Measurements from ENCODE around the gene TRAK2. TPM values are rescaled to one million over a fixed set of nuclear protein-coding genes. Genes with fewer than 3 reads are reported as not detected.
"Not testable (repeated sequence)": the region's sequence is repeated elsewhere in the genome, so short reads cannot be mapped to it uniquely, and the experiment has no call there.

Gene TRAK2
- total RNA-seq, 1 experiment from 2014 or later: 30.1 TPM

DNA sequence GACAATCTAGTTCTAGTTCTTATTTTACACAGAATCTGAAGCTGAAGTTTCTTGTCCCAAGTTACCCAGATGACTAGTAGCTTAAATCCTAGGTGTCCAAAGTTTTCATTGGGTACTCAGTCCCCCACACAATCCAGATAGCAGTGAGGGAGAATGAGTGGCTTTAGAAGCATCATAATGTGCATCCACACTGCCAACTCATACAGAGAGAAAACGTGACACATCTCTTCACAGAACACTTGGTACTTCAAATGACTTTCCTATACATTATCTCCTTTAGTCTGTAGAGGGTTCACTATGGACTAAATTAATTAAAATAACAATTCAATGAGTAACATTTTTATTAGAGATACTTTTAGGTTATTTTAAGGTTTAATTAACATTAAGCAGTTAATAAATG, 45.5 kb upstream of the TRAK2 start:
- ChIA-PET CTCF (no interaction called here), POLR2A (ENCODE audit: low non-redundant PET) (no interaction called here)

DNA sequence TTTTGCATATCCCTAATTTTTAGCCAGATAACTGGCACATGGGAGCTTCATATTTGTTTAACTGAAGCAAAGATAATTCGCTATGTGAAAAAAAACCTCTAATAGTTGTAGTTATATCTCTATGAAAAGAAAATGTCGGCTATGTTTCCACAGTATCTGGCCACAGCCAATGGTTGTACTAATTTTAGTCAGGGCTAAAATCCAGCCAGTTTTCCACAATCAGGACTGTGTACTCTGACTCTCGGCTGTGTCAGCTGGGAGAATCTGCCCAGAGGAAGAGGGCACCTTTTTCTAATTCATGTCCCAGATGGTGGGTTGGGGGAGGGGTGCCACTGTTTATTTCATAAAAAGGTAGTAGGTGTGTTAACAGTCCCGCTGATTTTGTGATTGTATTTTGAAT, 39.0 kb upstream of the TRAK2 start:
- H3K4me1 ChIP-seq (ENCODE audit: insufficient read depth, low read length, poor library complexity, severe bottlenecking): no peaks in the 10 kb centered on the region
- H3K9me3 ChIP-seq (ENCODE audit: low read depth, low read length, poor library complexity, severe bottlenecking): no peaks in the 10 kb centered on the region
- CTCF ChIA-PET: no interaction called here
- TF ChIP-seq, protein P1, sequence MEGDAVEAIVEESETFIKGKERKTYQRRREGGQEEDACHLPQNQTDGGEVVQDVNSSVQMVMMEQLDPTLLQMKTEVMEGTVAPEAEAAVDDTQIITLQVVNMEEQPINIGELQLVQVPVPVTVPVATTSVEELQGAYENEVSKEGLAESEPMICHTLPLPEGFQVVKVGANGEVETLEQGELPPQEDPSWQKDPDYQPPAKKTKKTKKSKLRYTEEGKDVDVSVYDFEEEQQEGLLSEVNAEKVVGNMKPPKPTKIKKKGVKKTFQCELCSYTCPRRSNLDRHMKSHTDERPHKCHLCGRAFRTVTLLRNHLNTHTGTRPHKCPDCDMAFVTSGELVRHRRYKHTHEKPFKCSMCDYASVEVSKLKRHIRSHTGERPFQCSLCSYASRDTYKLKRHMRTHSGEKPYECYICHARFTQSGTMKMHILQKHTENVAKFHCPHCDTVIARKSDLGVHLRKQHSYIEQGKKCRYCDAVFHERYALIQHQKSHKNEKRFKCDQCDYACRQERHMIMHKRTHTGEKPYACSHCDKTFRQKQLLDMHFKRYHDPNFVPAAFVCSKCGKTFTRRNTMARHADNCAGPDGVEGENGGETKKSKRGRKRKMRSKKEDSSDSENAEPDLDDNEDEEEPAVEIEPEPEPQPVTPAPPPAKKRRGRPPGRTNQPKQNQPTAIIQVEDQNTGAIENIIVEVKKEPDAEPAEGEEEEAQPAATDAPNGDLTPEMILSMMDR (conservative IDR thresholded peaks at IDR 0.05; ENCODE audit: low read depth, low read length): no peak
- TF ChIP-seq EZH2 (IDR thresholded peaks at IDR 0.05; ENCODE audit: borderline replicate concordance, low read depth, low read length, poor library complexity, severe bottlenecking): no peak
- no peak for DNase-seq (ENCODE audit: low spot score)
- no peaks in the 10 kb centered on the region for H3K36me3 ChIP-seq (ENCODE audit: insufficient read depth, low read length, poor library complexity, severe bottlenecking)
- POLR2A ChIA-PET (ENCODE audit: low non-redundant PET): no interaction called here
- peaks cover 24% of the 10 kb centered on the region for H3K27me3 ChIP-seq (replicated peaks; ENCODE audit: insufficient read depth, low read depth, low read length, poor library complexity)
- H3K27ac ChIP-seq (ENCODE audit: low read depth, low read length, poor library complexity, severe bottlenecking): no peak overlapping the region
- no peak overlapping the region for H3K4me3 ChIP-seq (ENCODE audit: low read depth, low read length, poor library complexity, severe bottlenecking)
- no TSS peak for BruUV-seq (replicated peaks)
- intact Hi-C loops (cut with micrococcal nuclease; ENCODE audit: unreplicated experiment): no loop called here

More for the DNA sequence above, 45.5 kb upstream of the TRAK2 start:
- H3K4me1 ChIP-seq (ENCODE audit: insufficient read depth, low read length, poor library complexity, severe bottlenecking): no peaks in the 10 kb centered on the region
- DNase-seq (ENCODE audit: low spot score): no peak
- no peaks in the 10 kb centered on the region for H3K9me3 ChIP-seq (ENCODE audit: low read depth, low read length, poor library complexity, severe bottlenecking)
- peaks cover 24% of the 10 kb centered on the region for H3K27me3 ChIP-seq (replicated peaks; ENCODE audit: insufficient read depth, low read depth, low read length, poor library complexity)
- intact Hi-C loops (cut with micrococcal nuclease; ENCODE audit: unreplicated experiment): no loop called here
- no peak for TF ChIP-seq EZH2 (IDR thresholded peaks at IDR 0.05; ENCODE audit: borderline replicate concordance, low read depth, low read length, poor library complexity, severe bottlenecking)
- TF ChIP-seq, protein P1 (conservative IDR thresholded peaks at IDR 0.05; ENCODE audit: low read depth, low read length): no peak
- no TSS peak for BruUV-seq (replicated peaks)
- no peak overlapping the region for H3K4me3 ChIP-seq (ENCODE audit: low read depth, low read length, poor library complexity, severe bottlenecking)
- H3K36me3 ChIP-seq (ENCODE audit: insufficient read depth, low read length, poor library complexity, severe bottlenecking): no peaks in the 10 kb centered on the region
- H3K27ac ChIP-seq (ENCODE audit: low read depth, low read length, poor library complexity, severe bottlenecking): no peak overlapping the region

DNA sequence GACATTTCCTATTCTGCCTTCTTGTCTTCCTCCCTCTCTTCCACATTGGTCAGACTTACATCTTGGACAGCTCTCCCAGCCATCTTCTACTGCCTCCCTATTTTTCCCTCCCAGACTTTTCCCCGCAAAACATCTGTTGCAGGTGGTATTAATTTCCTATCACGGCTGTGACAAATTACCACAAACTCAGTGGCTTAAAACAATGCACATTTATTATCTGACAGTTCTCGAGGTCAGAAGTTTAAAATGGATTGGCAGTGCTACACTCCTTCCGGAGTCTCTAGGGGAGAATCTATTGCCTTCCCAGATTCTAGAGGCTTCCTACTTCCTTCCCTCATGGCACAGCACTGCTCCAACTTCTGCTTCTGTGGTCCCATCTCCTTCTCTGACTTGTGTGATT, 33.5 kb upstream of the TRAK2 start:
- intact Hi-C loops (cut with micrococcal nuclease; ENCODE audit: unreplicated experiment): no loop called here
- TF ChIP-seq, protein P1 (conservative IDR thresholded peaks at IDR 0.05; ENCODE audit: low read depth, low read length): no peak
- no peak for TF ChIP-seq EZH2 (IDR thresholded peaks at IDR 0.05; ENCODE audit: borderline replicate concordance, low read depth, low read length, poor library complexity, severe bottlenecking)
- no TSS peak for BruUV-seq (replicated peaks)
- no peak overlapping the region for H3K4me3 ChIP-seq (ENCODE audit: low read depth, low read length, poor library complexity, severe bottlenecking)
- POLR2A ChIA-PET (ENCODE audit: low non-redundant PET): no interaction called here
- no peaks in the 10 kb centered on the region for H3K27me3 ChIP-seq (replicated peaks; ENCODE audit: insufficient read depth, low read depth, low read length, poor library complexity)
- no peaks in the 10 kb centered on the region for H3K9me3 ChIP-seq (ENCODE audit: low read depth, low read length, poor library complexity, severe bottlenecking)
- no peak overlapping the region for H3K27ac ChIP-seq (ENCODE audit: low read depth, low read length, poor library complexity, severe bottlenecking)
- H3K36me3 ChIP-seq (ENCODE audit: insufficient read depth, low read length, poor library complexity, severe bottlenecking): no peaks in the 10 kb centered on the region
- CTCF ChIA-PET: no interaction called here
- DNase-seq (ENCODE audit: low spot score): no peak
- H3K4me1 ChIP-seq (ENCODE audit: insufficient read depth, low read length, poor library complexity, severe bottlenecking): no peaks in the 10 kb centered on the region

DNA sequence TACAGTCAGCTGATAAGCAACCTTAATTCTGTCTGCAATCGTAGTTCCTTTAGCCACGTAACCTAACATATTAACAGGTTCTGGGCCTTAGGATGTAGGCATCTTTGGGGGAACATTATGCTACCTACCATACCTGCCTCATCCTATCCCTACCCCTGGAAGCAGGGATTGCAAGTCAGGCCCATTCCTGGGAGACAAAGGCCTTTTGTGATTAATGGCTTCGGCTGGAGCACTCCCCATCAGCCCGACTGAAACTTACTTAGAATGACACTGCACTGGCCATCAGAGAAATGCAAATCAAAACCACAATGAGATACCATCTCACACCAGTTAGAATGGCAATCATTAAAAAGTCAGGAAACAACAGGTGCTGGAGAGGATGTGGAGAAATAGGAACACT, 32.5 kb upstream of the TRAK2 start:
- CTCF ChIA-PET; H3K4me1 ChIP-seq (ENCODE audit: insufficient read depth, low read length, poor library complexity, severe bottlenecking); H3K4me3 ChIP-seq (ENCODE audit: low read depth, low read length, poor library complexity, severe bottlenecking); intact Hi-C loops (cut with micrococcal nuclease; ENCODE audit: unreplicated experiment); BruUV-seq (replicated peaks); H3K9me3 ChIP-seq (ENCODE audit: low read depth, low read length, poor library complexity, severe bottlenecking); POLR2A ChIA-PET (ENCODE audit: low non-redundant PET); H3K27ac ChIP-seq (ENCODE audit: low read depth, low read length, poor library complexity, severe bottlenecking); H3K36me3 ChIP-seq (ENCODE audit: insufficient read depth, low read length, poor library complexity, severe bottlenecking); H3K27me3 ChIP-seq (replicated peaks; ENCODE audit: insufficient read depth, low read depth, low read length, poor library complexity); DNase-seq (ENCODE audit: low spot score): not testable (repeated sequence)
